ENCODE measurements around the gene BCL7B.
"Not testable (repeated sequence)": the region's sequence is repeated elsewhere in the genome, so short reads cannot be mapped to it uniquely, and the experiment has no call there.

Gene BCL7B

DNA sequence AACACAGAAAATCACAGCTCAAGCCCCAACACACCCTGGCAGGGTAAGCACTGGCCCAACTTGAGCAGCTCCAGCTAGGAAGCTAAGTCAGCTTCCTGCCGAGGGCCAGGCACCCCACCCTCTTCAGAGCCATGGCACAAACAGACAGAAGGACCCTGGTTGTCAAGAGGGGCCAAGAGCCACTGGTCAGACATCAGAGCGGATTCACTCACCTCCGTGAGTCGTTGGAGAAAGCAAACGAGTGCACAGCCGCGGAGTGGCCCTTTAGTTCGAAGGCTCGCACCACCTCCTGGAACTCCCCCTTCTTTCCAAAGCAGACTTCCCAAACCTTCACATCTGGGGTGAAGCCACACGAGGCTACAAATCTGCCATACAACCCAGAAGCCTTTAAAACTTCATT lies 13.5 kb upstream of the BCL7B start:
- no peak for DNase-seq

DNA sequence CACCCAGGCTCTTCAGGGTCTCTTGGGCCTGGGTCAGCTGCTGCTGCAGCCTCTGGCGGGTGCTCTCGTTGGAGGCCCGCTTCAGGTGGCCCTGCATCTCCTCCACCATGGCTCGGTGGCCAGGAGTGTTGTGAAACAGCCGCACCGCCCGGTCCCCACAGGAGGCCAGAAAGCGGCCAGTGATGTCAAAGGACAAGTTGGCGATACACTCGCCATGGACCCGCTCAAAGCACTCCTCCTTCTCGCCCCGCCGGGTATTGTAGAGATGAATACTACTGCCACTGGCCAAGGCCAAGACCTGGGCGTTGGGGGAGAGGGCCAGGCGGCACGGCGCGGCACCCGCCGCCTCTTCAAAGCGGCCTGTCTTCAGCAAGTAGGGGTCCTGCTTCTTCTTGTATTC lies 13.0 kb upstream of the BCL7B start:
- no peak for DNase-seq

DNA sequence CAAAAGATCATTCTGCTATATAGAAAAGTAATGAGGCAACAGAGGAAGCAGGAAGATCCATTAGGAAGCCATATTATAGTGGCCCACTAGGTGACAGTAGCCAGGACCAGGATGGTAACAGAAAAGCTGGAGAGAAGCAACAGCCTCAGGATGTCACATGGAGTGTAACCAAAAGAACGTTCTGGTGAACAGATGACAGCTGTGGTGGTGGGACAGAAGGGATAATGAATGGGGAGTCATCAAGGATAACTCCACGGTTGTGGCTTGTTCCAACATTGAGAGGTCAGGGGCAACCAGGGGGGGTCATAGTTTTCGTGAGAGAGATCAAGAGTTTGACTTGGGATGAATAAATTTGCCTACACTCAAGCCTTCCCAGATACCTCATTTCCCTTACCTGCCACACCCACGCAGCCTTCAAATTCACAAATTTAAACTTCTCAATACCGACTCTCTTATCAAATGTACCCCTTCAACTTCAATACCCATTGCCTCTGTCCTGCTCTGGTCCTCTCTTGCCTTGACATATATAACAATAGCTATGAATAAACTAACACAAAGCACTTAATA lies 11.6 kb upstream of the BCL7B start:
- no peak for DNase-seq

DNA sequence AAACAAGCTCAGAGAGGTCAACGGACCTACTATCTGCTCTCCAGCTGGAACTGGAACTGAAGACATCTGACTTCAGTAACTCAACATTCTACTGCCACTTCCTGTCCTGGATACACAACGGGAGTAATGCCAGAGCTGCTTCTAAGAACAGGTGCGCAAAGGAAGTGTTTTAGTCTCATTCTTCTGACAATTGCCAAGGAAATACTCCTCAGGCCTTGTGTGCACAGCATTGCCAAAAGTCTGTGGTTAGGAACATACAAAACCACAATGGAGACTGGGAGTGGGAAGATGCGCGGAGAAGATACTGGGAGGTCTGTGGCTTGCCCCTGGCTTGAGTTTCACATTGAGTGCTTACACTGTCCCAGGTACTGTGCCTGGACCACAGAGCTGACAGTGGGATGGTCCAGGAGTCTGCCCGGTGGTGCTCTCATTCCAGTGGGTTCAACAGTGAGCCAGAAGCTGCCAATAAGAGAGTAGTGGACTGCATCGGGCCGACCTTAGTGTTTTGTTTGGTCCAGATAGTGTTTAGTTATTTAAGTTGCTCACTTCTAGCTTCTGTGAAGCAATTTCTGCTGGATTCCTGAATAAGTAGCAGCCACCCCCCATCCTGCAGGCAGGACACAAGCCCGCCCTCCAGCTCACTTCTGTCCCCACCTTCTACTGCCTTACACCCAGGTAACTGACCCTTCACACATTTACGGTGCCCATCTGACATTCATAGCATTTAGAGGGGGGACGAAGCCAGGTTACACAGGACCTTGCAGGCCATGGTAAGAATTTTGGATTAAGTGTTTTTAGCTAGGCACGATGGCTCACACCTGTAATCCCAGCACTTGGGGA lies 10.6 kb upstream of the BCL7B start:
- no peak for DNase-seq

DNA sequence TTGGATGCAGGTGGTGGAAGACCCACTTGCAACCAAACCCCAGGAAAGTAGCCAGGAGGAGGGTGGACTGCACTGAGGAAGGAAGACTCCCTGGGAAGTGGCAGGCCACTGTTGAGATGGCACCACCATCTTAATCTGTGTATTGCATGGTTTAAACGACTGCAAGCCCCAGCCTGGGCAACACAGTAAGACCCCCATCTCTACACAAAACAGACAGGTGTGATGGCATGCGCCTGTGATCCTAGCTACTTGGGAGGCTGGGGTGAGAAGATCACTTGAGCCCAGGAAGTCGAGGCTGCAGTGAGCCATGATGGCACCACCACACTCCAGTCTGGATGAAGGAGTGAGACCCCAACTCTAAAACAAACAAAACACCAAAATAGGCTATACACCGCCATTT lies 9.7 kb upstream of the BCL7B start:
- no peak for DNase-seq

DNA sequence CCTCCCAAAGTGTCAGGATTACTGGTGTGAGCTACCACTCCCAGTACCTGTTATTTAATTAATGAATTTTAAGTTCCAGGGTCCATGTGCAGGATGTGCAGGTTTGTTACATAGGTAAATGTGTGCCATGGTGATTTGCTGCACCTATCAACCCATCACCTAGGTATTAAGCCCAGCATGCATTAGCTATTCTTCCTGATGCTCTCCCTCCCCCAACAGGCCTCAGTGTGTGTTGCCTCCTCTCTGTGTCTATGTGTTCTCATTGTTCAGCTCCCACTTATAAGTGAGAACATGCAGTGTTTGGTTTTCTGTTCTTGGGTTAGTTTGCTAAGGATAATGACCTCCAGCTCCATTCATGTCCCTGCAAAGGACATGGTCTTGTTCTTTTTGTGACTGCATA lies 8.9 kb upstream of the BCL7B start:
- not testable (repeated sequence) for DNase-seq

DNA sequence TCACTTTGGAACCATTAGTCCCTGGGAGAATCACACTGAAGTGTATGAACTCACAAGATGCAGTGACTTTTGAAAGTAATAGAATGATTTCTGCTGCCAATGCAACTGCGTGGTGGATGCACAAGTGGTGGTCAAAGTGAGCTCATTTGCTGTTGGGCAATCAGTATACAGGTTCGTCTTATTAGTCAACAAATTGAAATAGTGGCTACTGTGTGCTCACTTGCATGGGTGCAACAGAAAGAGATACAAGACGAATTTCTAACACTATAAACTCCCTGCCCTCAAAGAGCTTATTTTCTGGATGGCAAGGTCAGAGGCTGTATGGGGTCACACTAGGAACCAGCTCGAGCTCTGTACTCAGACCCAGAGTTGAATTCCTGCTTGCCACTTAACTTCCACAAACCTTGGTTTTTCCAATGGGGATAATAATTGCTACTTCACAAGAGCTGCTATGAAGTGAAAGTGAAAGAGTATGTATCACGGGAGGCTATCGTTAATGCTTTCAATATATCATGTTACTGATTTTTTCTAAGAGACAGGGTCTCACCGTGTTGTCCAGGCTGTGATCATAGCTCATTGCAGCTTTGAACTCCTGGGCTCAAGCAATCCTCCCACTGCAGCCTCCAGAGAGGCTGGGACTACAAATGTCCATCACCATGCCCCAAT lies 8.3 kb upstream of the BCL7B start:
- peak; percentile 60 for DNase-seq

DNA sequence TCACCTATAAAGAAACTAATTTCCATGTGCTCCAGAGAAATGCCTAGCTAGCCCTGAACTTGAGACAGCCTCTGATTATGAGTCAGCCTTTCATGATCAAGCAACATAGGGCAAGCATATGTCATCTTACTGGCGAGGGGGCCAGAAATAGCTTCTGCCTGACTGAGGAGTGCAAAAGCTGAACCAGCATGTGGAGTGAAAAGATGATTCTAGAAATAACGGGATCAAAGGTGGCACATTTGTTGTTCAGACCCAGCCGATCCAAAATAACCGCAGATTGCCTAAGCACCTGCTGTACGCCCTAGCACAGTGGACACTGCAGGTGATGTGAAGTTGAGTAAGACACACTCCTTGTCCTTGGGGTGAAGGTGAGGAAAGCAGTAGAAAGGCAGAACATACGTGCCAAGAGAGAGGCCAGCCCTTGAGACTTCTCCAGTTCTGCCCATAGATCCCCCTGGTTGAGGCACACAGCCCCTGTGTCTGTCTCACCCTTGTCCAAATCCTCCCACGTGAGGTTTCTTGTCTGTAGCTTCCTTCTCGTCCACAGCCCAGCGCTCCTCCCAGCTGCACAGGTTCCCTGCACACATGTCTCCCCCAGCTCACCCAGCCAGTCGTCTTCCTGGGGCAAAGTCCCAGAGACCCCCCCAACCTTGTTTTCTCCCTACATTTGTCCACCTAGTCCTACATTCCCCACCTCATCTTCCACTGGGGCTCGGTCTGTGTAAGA lies 2.8 kb upstream of the BCL7B start:
- peak; percentile 82 for DNase-seq

DNA sequence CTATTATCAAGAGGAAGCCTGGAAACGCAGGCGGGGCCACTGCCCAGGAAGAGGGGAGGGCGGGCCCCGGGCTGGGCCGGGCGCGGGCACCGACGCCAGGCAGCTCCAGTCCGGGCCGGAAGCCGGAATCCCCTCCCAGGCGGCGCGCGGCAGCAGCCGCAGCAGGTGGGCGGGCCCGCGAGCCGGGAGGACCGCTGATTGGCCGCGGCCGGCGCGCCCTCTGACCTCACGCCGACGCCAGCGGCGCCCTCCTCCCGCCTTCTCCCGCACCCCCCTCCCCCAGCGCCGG lies 438 bp downstream of the BCL7B start:
- DNase-seq, result peak; percentile 97

DNA sequence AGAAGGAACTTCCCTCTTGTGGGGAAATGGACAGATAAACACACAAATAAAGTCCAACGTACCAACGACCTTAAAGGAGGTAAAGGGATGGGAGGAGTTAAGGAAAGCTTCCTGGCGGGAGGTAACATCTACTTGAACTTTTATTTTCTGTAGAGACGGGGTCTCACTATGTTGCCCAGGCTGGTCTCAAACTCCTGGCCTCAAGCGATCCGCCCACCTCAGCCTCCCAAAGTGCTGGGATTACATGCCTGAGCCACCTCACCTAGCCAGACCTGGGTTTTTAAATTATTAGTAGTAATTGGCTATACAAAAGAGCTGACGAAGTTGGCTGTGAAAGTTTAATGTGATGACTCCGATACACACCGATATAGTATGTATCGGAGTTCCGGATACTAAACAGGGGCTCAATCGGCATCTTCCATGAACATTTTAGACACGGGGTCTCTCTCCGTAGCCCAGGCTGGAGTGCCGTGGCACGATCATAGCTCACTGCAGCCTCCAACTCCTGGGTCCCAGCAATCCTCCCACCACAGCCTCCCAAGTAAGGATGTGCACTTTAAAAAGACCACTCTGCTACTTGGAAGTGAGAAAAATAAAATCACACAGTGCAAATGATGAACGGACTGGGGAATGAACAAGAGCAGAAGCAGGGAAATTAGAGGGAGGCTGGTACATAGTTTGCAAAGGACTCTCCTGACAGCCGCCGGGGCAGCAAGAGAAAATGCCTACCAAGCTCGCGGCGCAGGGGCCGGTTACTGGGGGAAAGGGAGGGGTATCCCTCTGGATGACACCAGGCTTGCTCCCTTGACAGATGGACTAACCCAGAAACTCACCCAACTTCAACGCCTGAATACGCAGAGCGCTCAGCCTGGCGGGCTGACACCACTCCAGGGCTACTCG lies 1.0 kb downstream of the BCL7B start:
- no peak for DNase-seq

DNA sequence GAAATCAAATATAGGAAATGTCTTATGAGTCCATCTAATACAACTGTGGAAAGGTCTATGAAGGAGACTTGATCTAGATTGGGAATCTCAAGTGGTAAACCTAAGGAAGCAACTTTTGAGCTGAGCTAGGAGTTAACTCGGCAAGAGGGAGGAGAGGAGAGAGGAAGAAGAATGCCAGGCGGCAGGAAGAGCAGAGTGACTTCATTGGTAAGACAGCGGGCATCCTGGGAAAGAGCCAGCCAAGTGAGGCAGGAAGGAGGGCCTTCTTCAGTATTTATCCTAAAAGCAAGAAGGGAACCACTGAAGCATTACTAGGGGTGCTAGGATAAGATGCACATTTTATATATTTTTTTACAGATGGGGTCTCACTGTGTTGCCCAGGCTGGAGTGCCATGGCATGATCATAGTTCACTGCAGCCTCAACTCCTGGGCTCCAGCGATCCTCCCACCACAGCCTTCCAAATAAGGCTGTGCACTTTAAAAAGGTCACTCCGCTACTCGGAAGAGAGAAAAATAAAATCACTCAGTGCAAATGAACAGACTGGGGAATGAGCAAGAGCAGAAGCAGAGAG lies 2.0 kb downstream of the BCL7B start:
- no peak for DNase-seq

DNA sequence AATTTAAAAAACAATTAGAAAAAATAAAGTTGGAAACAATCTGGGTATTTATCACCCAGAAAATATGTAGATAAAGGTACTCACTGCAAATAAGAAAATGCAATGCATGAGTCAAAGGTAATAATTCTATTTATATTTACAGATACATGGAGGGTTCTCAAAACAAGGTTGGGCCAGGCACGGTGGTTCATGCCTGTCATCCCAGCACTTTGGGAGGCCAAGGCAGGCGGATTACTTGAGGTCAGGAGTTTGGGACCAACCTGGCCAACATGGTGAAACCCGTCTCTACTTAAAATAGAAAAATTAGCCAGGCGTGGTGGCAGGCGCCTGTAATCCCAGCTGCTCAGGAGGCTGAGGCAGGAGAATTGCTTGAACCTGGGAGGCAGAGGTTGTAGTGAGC lies 7.4 kb downstream of the BCL7B start:
- DNase-seq, result not testable (repeated sequence)

DNA sequence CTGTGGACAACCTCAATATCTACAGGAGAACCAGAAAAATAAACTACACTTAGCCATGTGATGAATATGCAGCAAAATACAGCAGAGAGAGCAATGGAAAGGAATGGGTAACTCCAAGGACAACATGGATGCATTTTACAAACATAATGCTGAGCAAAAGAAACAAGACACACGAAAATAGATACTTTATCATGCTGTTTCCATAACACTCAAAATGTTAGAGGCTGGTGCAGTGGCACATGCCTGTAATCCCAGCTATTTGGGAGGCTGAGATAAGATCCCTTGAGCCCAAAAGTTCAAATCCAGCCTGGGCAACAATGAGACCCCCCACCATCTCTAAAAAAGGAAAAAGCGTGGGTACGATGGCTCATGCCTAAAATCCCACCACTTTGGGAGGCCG lies 8.3 kb downstream of the BCL7B start:
- no peak for DNase-seq

DNA sequence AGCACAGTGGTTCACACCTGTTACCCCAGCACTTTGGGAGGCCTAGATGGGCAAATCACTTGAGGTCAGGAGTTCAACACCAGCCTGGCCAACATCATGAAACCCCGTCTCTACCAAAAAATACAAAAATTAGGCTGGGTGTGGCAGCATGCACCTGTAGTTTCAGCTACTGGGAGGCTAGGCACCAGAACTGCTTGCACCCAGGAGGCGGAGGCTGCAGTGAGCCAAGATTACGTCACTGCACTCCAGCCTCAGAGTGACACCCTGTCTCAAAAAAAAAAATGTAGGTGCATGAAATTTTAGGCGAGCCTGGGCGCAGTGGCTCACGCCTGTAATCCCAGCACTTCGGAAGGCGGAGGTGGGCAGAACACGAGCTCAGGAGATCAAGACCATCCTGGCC lies 9.6 kb downstream of the BCL7B start:
- DNase-seq, result no peak

DNA sequence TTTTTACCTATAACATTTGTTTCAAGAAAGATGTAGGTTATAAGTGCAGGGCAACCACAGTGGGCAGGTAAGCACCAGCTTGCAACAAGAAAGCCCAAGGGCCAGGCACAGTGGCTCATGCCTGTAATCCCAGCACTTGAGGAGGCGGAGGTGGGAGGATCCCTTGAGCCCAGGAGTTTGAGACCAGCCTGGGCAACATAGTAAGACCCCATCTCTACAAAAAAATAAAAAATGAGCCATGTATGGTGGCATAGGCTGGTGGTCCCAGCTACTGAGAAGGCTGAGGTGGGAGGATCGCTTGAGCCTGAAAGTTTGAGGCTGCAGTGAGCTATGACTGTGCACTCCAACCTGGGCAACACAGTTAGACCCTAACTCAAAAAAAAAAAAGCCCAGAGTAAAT lies 12.8 kb downstream of the BCL7B start:
- DNase-seq, result no peak

DNA sequence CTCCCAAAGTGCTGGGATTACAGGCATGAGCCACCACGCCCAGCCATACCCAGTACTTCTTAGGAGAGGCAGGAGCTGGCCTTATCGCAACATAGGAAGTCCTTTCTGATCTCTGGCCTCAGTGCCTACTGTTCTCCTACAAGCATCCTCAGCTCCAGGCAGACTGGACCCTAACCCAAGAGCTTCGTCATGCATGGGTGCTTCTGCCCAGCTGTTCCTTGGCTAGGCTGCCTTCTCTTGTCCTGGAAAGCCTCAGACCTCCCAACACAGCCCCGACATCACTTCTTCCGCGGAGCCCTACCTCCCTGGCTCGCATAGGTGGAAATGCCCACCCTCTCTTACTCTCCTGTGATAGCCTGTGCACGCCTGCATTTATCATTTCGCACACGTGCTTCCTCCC lies 15.8 kb downstream of the BCL7B start:
- no peak for DNase-seq

DNA sequence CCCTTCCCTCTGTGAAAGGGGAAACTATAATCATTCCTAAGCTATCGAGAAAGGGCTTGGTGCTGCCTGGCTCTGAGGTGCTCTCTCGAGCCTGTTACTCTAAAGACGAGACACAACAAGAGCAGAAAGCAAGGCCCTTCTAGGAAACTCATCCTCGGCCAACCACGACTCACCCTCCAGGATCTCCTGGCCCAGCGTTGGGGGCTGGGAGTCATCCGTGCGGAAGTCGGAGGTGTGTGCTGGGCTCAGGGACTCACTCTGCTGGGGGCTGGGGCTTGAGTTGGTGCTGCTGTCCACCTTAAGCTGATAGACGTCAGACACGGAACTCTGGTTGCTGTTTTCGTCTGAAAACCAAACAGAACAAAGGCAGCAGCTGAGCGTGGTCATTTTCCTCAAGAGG lies 17.8 kb downstream of the BCL7B start:
- no peak for DNase-seq

DNA sequence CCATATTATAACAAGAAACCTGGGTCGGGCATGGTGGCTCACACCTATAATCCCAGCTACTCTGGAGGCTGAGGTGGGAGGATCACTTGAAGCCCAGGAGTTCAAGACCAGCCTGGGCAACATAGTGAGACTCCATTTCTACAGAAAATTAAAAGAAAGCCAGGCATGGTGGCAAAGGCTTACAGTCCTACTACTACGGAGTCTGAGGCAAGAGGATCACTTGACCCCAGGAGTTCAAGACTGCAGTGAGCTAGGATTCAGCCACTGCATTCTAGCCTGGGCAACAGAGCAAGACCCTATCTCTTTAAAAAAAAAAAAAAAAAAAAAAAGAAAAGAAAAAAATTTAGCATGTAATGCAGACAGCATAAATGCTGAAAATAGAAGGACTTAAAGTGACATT lies 19.0 kb downstream of the BCL7B start:
- not testable (repeated sequence) for DNase-seq

DNA sequence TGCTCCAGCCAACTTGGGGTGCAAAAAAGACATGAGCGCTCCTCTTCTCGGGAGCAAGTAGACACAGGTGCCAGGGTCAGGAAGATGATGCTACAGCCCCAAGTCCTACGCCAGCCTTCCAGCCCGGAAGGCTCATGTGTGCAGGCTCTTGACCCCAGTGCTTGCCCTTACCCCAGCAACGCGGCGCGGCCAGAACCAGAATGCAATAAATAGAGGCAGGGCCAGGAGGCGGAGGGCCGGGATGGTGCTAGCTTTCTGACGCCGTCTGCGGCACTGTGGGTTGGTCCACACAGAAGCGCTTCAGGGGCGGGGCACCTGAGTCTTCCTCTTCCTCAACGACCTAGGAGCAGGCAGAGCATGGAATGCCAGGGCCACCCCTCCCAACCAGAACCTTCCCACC lies 20.4 kb downstream of the BCL7B start:
- no peak for DNase-seq

DNA sequence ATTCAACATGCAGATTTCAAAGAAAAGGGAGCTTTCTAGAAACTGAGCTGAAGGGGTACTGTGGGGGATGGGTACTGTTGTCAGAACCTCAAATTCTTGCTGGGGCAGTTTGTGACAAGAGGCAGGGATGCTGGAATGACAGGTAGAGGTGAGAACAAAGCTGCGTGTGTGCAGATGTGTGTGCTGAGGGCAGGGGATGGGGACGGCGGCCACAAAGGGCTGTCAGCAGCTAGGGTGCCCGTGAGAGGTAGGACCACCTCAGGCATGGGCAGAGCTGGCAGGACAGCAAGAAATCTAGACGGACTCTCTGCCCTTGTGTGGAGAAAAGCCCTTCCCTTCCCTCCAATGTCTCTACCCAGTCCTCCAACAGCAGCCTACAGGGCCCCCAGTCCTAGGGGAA lies 21.0 kb downstream of the BCL7B start:
- no peak for DNase-seq

DNA sequence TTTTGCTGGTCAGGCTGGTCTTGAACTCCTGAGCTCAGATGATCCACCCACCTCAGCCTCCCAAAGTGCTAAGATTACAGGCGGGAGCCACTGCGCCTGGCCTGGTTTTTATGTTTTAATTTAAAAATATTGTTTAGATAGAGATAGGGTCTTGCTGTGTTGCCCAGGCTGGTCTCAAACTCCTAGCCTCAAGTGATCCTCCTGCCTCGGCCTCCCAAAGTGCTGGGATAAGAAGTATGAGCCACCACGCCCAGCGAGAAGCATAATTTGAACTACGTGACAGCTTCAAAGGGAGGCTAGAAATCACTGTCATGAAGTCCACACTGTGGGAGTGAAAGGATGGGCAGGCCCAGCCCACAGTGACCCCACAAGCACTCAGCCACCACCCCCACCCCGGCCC lies 21.6 kb downstream of the BCL7B start:
- DNase-seq, result not testable (repeated sequence)

DNA sequence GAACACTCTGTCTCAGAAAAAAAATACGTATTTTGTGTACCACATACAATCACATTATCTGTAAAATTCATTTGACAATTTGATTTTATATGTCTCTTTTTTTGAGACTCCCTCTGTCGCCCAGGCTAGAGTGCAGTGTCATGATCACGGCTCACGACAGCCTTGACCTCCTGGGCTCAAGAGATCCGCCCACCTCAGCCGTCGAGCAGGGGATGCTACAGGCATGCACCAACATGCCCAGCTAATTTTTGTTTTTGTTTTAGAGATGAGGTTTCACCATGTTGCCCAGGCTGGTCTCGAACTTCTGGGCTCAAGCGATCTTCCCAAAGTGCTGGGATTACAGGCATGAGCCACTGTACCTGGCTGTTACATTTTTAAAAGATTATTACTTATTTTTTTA lies 23.7 kb downstream of the BCL7B start:
- no peak for DNase-seq
